Measurements from ENCODE around the gene ACAP1. TPM values are rescaled to one million over a fixed set of nuclear protein-coding genes. Genes with fewer than 3 reads are reported as not detected.

Gene ACAP1
- total and polyA plus RNA-seq, 9 of the 15 experiments (the other 6 are each of a cell fraction or from before 2014, with no cell fraction given), result 0.15 to 8.5 (median 2.4) TPM

DNA sequence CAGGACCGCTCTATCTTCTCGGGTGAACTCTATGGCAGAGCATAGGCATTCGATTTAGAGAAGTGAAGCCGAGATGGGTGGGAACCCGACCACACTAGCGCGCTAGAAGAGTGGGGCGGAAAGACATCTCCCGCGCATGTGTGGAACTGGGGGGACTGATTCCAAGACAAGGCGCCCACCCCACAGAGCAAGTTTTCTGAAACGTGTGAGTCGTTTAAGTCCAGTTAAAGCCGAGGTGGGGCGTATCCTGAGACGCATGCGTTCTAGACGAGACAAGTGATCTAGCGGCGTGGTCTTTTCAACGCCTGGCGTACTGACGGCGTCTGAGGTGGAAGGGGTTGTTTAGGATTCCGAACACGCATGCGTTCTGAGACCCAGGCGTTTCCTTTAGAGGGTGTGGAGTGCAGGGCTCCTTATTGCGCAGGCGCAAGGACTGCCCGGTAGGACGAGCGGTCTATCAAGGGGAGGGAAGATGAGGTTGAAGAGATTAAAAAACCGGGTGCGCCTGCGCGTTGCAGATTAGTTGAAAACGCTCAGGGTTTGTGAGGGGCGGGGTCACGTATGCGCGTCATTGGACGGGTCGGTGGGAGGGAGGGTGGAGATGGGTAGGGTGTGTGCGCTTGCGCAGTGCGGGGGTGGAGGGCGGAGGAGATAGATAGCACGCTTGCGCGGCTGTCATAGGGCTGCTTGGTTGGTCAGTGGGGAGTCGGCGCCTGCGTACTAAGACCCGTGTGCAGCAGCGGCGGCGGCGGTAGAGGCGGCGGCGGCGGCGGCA is 29.2 kb upstream of the ACAP1 start, which contains the start of gene EIF5A:
Gene EIF5A, plus strand, starts transcription at position 718 of the 775 bp plus-strand sequence. CDS start 2,008 bp downstream, outside the sequence.
- ATAC-seq, result peak; percentile 88
- peaks cover 8% of the 10 kb centered on the region for H3K9me1 ChIP-seq (ENCODE audit: control insufficient read depth, insufficient read depth, low read length)
- H4K20me1 ChIP-seq (replicated peaks; ENCODE audit: control insufficient read depth, insufficient read depth, low read length), result peaks cover 35% of the 10 kb centered on the region
- peak; percentile 100 for FAIRE-seq
- peaks cover 43% of the 10 kb centered on the region for H3K79me2 ChIP-seq (ENCODE audit: control insufficient read depth, insufficient read depth, low read length)
- H3K4me2 ChIP-seq (ENCODE audit: insufficient read depth, low read length), result peak within 1 kb of the TSS; percentile 97
- H3K36me3 ChIP-seq (ENCODE audit: control insufficient read depth, insufficient read depth, low read length), result peaks cover 36% of the 10 kb centered on the region
- no peaks in the 10 kb centered on the region for H3K9me3 ChIP-seq (replicated peaks; ENCODE audit: control insufficient read depth, insufficient read depth, low read depth, low read length)
- H3K4me1 ChIP-seq (replicated peaks in 1 of 2; ENCODE audit: control insufficient read depth in 2 of 2, insufficient read depth in 2 of 2, low read length in 2 of 2), result peaks cover 17 to 20% of the 10 kb centered on the region in 2 experiments
- peak; percentile 90 to 98 (median 94) for DNase-seq (ENCODE audit: extremely low read depth in 1 of 4, low spot score in 3 of 4)
- H3K27me3 ChIP-seq (ENCODE audit: control insufficient read depth in 2 of 2, insufficient read depth in 2 of 2, low read length in 2 of 2), result no peaks in the 10 kb centered on the region
- H2AFZ ChIP-seq (ENCODE audit: low read depth, low read length), result peak within 1 kb of the TSS; percentile 78
- CTCF ChIA-PET (ENCODE audit: low intra/inter-chr PET ratio), result interaction anchor here (0.7 kb wide), 1 partner anchor 55 kb away, joined by 3 read pairs; the partner anchor contains the start of gene ELP5
- H3K27ac ChIP-seq (ENCODE audit: extremely low read depth, low read depth, low read length), result peak within 1 kb of the TSS; percentile 93
- POLR2A ChIA-PET, result no interaction called here
- peak within 1 kb of the TSS; percentile 96 for H3K4me3 ChIP-seq
- WGBS (ENCODE audit: insufficient coverage, low coverage, missing lambda C conversion rate), result under 1% methylated on average over 46 of the region's 64 CpGs
- intact Hi-C loops (cut with micrococcal nuclease) (no loop called here), in situ Hi-C loops (cut with MboI) (no loop called here)
- H3K9ac ChIP-seq (ENCODE audit: insufficient read depth in 1 of 2, low read depth in 2 of 2, low read length in 2 of 2), result peak within 1 kb of the TSS; percentile 99
- no TSS peak for BruUV-seq (replicated peaks)
- TF ChIP-seq, protein P1, sequence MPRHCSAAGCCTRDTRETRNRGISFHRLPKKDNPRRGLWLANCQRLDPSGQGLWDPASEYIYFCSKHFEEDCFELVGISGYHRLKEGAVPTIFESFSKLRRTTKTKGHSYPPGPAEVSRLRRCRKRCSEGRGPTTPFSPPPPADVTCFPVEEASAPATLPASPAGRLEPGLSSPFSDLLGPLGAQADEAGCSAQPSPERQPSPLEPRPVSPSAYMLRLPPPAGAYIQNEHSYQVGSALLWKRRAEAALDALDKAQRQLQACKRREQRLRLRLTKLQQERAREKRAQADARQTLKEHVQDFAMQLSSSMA (CRISPR knock-in tag; IDR thresholded peaks at IDR 0.05), result no peak
- TF ChIP-seq FOSL1 (tag; conservative IDR thresholded peaks at IDR 0.05), result no peak
- TF ChIP-seq ZBTB8A (IDR thresholded peaks at IDR 0.05; ENCODE audit: partially characterized antibody), result no peak
- TF ChIP-seq POLR2AphosphoS2 (IDR thresholded peaks at IDR 0.05; ENCODE audit: low read length), result no peak
- TF ChIP-seq SREBF1 (IDR thresholded peaks at IDR 0.05; ENCODE audit: borderline replicate concordance, low read depth, low read length), result no peak
- TF ChIP-seq HNRNPUL1 (IDR thresholded peaks at IDR 0.05; ENCODE audit: low read length), result no peak
- no peak for TF ChIP-seq KDM2B (CRISPR knock-in tag; IDR thresholded peaks at IDR 0.05)
- TF ChIP-seq DMBX1 (CRISPR knock-in tag; IDR thresholded peaks at IDR 0.05; ENCODE audit: borderline replicate concordance), result no peak
- no peak for TF ChIP-seq LEF1 (IDR thresholded peaks at IDR 0.05)
- TF ChIP-seq, protein P2, sequence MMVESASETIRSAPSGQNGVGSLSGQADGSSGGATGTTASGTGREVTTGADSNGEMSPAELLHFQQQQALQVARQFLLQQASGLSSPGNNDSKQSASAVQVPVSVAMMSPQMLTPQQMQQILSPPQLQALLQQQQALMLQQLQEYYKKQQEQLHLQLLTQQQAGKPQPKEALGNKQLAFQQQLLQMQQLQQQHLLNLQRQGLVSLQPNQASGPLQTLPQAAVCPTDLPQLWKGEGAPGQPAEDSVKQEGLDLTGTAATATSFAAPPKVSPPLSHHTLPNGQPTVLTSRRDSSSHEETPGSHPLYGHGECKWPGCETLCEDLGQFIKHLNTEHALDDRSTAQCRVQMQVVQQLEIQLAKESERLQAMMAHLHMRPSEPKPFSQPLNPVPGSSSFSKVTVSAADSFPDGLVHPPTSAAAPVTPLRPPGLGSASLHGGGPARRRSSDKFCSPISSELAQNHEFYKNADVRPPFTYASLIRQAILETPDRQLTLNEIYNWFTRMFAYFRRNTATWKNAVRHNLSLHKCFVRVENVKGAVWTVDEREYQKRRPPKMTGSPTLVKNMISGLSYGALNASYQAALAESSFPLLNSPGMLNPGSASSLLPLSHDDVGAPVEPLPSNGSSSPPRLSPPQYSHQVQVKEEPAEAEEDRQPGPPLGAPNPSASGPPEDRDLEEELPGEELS (CRISPR knock-in tag; IDR thresholded peaks at IDR 0.05; ENCODE audit: borderline replicate concordance), result no peak
- TF ChIP-seq MTA1 (IDR thresholded peaks at IDR 0.05; ENCODE audit: borderline replicate concordance), result no peak
- TF ChIP-seq PPARD (CRISPR knock-in tag; IDR thresholded peaks at IDR 0.05), result no peak
- TF ChIP-seq, protein P3, sequence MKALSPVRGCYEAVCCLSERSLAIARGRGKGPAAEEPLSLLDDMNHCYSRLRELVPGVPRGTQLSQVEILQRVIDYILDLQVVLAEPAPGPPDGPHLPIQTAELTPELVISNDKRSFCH (CRISPR knock-in tag; IDR thresholded peaks at IDR 0.05), result no peak
- TF ChIP-seq, protein P3 (tag; IDR thresholded peaks at IDR 0.05), result no peak
- no peak for TF ChIP-seq ZNF561 (CRISPR knock-in tag; conservative IDR thresholded peaks at IDR 0.05)
- no peak for TF ChIP-seq SETDB1 (IDR thresholded peaks at IDR 0.05; ENCODE audit: low read length)
- no peak for TF ChIP-seq ZNF24 (IDR thresholded peaks at IDR 0.05)
- TF ChIP-seq DIDO1 (tag; IDR thresholded peaks at IDR 0.05; ENCODE audit: low read depth), result peak; percentile 71; the same call in 1 of the 2 replicates
- TF ChIP-seq TBL1XR1 (IDR thresholded peaks at IDR 0.05; ENCODE audit: low read length in 2 of 2), result no peak; a peak in 1 of 4 replicates
- TF ChIP-seq ZNF77 (CRISPR knock-in tag; IDR thresholded peaks at IDR 0.05), result no peak
- TF ChIP-seq SRF (CRISPR knock-in tag; IDR thresholded peaks at IDR 0.05), result no peak
- TF ChIP-seq RBM22 (IDR thresholded peaks at IDR 0.05; ENCODE audit: low read depth, low read length, poor library complexity, severe bottlenecking), result no peak

Measured in K562 (cell line).